SHP77 (cell line): ENCODE data around the gene PUM1.
"Not testable (repeated sequence)": the region's sequence is repeated elsewhere in the genome, so short reads cannot be mapped to it uniquely, and the experiment has no call there.

ENCODE experiments used
- DNase-seq, 2 experiments: peaks; one replicate each; lab custom pipeline; 2025; lab: John Stamatoyannopoulos, UW

The PUM1 gene

DNA sequence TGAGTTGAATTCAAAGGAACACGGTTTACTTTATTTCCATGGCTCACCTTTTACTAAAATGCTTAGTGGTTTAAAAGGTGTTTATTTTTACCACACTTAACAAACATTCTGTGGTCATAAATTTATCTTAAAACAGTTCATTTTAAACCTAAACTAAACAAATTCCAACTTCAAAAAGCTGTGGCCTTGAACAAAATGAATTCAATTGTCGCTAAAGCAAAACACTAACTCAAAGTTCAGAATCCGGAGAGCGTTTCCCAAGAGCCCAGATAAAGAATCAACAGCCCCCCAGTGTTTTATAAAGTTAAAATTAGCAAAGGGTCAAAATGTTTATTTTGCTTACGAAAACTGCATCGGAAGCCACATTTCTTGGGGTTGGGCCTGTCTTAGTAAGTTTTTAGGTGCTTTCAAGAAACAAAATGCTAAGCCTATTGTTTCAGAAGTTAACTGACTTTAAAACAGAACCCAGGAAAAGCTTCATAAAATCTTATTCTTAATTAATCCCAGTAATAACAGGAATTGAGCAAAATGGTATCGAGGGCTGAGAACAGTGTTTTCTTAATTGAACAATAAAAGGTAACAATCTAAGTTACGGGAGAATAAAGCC, 1.3 kb downstream of the PUM1 start:
- no peak for DNase-seq

- DNase-seq: no peak
Observed at GRCh38 chr1:31063631-31064030, 1.9 kb downstream of the PUM1 start.

- no peak for DNase-seq
Observed at GRCh38 chr1:31062867-31063380, 2.6 kb downstream of the PUM1 start.

DNA sequence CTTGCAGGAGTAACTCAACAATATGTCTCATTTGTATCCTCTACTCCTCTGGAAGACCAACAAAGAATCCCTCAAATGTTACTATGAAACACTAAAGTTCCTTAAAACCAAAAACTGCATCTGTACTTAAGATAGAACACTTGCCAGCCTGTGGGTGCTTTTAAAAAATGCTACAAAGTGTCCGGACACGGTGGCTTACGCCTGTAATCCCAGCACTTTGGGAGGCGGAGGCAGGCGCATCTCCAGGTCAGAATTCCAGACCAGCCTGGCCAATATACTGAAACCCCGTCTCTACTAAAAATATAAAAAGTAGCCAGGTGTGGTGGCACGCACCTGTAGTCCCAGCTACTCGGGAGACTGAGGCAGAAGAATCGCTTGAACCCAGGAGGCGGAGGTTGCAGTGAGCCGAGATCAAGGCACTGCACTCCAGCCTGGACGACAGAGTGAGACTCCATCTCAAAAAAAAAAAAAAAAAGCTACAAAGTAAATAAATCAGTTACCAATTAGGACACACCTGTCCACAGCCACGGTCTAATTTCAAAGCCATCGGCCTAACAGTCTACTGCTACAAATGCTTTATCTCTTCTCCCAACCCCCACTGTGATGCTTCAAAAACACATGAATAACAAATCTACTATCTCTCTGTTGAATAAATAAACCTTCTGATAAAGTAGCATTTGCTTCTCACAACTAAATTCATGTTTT, 3.2 kb downstream of the PUM1 start:
- peak in 1 of 2 experiments; percentile 19 for DNase-seq

DNA sequence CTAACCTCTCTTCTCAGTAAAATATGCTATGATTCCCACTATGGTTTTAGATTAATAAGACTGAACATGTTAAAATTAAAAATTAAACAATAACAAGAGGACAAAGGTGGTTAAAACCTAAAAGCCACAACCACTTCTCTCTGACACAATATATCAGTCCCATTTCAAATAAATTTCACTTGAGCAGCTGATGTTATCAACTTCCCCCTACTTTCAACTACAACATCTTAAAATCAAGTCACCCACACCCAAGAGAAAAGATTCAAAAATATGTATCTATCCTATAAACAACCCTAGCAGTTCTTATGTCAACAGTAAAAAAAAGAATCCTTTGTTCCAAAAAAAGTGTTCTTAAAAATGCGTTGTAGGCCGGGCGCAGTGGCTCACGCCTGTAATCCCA, 7.5 kb downstream of the PUM1 start:
- DNase-seq: no peak

- no peak for DNase-seq
Observed at GRCh38 chr1:31055953-31056352, 9.6 kb downstream of the PUM1 start.

DNA sequence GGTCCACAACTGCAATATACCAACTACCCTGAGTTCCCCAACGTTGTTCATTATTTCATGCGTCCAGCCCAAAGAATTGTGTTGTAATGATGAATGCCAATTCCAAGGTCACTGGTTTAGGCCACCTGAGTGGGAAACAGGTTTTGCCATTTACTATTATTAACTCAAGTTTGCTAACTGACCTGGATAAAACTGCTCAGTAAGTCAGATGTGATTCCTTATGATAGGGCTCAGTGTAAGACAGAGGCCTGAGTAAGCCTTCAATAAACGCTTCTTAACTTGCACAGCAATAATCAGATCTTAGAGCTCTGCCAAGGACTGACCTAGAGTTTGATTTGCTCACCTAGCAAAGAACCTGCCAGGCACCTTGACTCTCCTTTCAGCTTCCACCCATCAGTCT, 10.0 kb downstream of the PUM1 start:
- DNase-seq: no peak

DNA sequence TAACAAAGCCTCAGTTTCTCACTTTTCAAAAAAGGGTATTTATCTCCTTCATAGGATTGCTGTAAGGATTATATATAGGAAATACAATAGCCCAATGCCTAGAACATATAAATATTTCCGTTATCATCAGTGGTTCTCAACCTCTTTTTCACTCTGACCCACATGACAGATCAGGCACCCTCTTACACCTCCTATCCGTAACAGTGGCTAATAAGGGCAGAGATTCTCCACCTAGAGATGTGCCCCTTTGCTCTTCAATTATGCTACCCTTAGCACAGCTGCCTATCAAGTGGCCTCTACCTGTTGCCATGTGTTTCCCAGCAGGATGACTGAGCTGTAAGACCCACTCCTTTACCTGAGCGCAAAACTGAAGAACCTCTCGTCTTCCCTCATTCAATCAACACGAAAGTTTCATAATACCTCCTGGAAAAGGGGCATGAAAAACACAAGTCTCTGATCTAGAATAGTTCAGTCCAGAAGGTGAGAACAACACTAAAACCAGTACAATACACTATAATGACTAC, 10.5 kb downstream of the PUM1 start:
- no peak for DNase-seq

- DNase-seq: no peak
Observed at GRCh38 chr1:31054349-31054748, 11.2 kb downstream of the PUM1 start.

DNA sequence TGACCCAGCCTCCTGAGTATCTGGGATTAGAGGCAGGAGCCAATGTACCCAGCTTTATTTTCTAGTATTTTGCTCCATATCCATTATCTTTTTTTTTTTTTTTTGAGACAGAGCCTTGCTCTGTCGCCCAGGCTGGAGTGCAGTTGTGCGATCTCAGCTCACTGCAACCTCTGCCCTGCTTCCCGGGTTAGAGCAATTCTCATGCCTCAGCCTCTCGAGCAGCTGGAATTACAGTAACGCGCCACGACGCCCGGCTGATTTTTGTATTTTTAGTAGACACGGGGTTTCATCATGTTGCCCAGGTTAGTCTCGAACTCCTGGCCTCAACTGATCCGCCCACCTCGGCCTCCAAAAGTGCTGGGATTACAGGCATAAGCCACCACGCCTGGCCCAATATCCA, 12.9 kb downstream of the PUM1 start:
- not testable (repeated sequence) for DNase-seq

GRCh38 chr1:31051611-31052010, 13.9 kb downstream of the PUM1 start:
- DNase-seq: no peak

DNA sequence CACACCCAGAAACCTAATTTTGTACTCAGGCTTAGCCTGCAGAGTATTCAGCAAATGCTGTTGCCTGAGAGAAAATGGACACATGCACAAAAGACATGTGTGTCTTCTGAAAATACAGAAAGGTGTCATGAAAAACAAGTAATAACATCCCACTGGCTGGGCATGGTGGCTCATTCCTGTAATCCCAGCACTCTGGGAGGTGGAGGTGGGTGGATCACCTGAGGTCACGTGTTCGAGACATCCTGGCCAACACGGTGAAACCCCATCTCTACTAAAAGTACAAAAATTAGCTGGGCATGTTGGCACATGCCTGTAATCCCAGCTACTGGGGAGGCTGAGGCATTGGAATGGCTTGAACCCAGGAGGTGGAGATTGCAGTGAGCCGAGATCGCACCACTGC, 18.0 kb downstream of the PUM1 start:
- DNase-seq: not testable (repeated sequence)

GRCh38 chr1:31043631-31044030, 21.9 kb downstream of the PUM1 start:
- DNase-seq: no peak

DNA sequence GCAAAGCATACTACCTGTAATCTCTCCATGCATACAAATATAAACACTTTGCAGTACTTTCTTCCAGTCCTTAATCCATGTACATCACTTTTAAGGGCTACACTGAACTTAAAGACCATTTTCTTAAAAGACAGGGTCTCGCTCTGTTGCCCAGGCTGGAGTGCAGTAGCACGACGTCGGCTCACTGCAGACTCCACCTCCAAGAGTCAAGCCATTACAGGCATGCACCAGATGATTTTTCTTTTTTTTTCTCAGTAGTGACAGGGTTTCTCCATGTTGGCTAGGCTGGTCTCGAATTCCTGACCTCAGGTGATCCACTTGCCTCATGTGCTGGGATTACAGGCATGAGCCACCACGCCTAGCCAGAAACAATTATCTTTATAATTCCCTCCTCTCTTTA, 22.9 kb downstream of the PUM1 start:
- DNase-seq: no peak

- DNase-seq: no peak
Observed at GRCh38 chr1:31041529-31041928, 24.0 kb downstream of the PUM1 start.

- DNase-seq: peak; percentile 12 to 16
Observed at GRCh38 chr1:31040038-31040437, 25.5 kb downstream of the PUM1 start.

GRCh38 chr1:31038935-31039334, 26.6 kb downstream of the PUM1 start:
- DNase-seq: not testable (repeated sequence)

GRCh38 chr1:31038360-31038759, 27.2 kb downstream of the PUM1 start:
- DNase-seq: no peak

- DNase-seq: no peak
Observed at GRCh38 chr1:31036749-31037500, 28.6 kb downstream of the PUM1 start.

- no peak for DNase-seq
Observed at GRCh38 chr1:31033598-31033997, 31.9 kb downstream of the PUM1 start.

DNA sequence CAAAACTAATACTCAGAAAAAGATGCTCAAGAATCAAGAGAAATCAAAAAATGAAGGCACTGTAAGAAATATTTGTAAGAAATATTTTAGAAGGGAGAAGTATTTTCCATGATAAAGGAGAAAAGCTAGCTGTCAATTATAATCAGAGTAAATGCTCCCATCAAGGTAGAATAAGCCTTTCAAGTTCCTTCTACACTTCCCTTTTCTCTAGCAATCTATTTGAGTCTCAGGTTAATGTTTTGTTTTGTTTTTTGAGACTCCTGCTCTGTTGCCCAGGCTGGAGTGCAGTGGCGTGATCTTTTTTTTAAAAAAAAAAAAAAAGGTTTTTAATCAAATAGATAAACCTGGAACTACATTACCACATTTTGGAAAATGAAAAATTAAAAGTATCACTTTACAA, 33.3 kb downstream of the PUM1 start:
- DNase-seq: no peak

DNA sequence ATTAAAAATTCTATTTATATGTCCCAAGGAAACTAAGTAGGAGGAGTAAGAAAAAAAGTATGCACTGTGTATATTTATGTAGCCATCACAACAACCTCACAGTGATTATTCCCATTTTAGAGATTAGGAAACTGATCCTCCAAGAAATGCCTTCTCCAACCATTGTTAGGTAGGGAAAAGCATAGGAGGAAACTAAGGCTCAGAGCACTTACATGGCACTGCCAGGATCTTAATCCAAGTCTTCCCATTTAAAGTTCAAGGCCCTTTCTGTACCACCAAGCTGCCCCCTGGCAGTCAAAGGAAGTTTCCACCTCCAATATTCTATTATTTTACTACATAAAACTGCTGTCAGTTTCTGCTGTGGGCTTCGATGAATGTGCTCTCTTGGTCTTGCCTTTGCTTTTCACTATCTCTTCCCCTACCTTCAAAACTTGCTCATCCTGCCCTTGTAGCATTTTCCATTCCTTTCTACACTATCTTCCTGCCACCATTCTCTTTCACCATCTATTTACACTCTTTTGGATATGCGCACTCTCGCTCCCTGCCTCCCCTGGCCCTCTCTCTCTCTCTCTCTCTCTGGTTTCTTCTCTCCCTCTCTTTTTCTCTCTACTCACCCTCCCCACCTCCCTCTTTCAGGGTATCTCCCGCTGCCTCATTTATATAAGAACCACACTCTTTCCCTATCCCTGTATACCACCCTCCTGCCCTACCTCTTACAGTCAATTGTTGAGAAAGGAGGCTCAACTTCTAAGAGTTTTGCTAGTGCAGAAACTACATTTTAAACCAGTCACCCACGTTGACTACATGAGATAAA, 34.0 kb downstream of the PUM1 start:
- no peak for DNase-seq
